ENCODE measurements around the gene ZNHIT1.
"Not testable (repeated sequence)": the region's sequence is repeated elsewhere in the genome, so short reads cannot be mapped to it uniquely, and the experiment has no call there.

The ZNHIT1 gene

DNA sequence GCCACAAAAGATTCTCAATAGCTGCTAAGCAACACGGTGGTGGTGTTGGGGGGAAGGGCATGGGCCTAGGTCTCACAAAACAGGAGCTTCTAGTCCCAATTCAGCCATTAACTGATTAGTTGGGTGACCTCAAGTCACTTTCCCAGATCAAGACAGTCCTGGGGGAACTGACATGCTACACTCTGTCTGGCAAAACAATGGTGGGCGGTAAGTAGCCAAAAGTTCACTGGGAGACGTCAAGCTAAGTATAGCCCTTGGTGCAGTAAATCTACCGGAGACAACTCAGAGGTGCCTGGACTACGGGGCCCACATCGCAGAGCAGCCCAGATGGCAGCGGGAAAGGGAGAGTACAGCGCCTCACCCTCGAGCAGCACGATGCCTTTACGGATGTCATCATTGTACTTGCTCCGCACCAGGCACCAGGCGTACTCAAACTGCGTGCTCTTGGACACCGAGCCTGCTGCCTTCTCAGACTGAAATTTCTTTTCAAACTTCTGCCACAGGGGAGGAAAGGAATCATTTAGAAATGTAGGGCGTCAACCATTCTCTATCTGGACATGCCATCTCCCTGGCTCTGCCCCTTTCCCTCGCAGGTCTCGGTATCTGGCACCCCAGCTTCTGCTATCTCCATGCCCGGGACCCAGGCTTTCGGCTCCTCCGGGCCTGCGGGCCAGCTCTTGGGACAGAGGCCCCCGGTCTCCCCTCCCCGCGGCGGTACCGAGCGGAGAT is 25.8 kb downstream of the ZNHIT1 start:
- no peak for DNase-seq

DNA sequence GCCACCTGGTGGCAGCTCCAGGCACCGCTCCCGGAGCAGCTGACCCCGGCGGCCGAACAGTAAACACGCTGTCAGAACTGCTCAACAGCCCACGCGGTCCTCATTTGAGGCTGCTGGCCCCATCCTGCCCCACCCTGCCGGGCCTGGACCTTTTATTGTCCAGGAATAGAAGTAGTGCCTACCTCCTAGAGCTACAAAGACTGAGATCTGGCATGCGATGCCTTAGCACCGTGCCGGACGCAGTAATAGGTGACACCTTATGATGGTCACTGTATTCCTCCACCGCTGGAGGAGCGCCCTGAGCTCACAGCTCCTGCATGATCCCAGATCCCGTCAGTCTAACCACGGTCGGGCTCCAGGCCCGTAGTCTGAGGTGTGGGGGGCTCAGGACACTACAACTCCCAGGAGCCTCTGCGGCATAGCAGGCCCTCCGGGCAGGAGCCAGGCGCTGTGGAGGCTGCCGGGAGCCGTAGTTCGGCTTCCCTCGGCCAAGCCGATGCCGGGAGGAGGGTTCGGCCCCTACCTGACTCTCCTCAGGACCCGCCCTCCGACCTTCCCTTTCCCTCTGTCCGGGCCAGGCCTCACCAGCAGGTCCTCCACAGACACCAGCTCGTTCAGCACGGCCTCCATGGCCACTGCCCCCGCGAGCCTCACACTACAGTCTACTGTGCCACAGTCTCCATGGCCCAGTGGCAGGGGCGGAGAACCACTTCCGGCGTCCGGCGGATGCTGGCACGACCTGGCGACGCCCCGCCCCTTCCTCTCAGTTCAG is 26.6 kb downstream of the ZNHIT1 start, which contains the start of gene FIS1:
TSS of gene FIS1 (minus strand) at position 707 of the 772 bp plus-strand sequence. CDS start at position 630, 77 bp downstream.
- peak; percentile 92 for DNase-seq

DNA sequence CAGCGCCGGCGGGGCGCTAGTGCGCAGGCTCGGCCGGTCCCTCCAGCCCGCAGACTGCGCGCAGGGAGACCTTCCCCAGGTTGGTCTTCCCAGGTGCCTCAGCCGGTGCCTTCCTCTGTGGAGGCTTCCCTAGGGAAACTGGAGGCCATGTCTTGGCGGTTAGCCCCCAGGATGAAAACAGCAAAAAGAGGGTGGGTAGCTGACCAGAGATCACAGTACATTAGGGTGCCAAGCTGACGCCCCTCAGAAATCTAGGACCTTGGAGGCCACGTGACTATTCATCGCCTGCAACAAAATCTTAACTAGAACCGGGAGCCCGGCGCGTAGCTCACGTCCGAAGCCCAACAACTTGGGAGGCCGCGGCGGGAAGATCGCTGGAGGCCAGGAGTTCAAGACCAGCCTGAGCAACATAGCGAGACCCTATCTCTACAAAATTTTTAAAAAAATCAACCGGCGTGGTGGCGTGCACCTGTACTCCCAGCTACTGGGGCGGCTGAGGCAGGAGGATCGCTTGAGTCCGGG is 27.2 kb downstream of the ZNHIT1 start:
- DNase-seq: no peak

DNA sequence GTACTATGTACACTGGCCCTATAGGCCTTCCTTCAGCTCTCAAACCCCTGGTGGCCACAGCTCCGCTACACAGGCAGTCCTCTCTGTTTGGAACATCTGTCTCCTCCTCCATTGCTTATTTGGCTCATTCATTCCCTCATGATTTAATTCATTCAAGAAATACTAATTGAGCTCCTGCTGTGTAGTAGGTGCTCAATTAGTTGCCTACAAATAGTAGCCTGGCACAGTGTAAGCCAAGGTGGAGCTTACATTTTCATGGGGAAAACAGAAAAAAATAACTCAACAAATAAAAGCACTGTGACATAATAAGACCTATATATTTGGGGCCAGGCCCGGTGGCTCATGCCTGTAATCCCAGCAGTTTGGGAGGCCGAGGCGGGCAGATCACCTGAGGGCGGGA is 30.3 kb downstream of the ZNHIT1 start:
- no peak for DNase-seq

DNA sequence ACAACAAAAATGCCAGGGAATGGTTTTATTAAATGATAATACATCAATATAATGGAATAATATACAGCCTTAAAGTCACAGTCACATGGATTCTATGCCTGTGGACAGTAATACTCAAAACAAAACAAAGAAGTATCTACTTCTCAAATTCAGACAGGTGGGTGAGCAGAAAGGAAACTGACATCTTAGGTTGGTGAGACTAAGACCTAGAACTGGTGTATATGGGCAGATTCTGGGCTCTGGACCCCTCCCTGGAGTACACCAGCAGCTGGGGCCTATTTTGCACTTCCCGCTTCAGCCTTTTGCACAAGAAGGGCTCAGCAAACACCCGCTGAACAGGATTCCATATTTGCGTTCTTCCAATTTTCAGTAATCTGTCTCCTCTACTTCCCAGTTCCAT is 32.4 kb downstream of the ZNHIT1 start:
- no peak for DNase-seq

- DNase-seq: peak; percentile 99
Measured at GRCh38 chr7:101251871-101252659, 34.1 kb downstream of the ZNHIT1 start.

- DNase-seq: not testable (repeated sequence)
Measured at GRCh38 chr7:101253199-101253598, 35.2 kb downstream of the ZNHIT1 start.

DNA sequence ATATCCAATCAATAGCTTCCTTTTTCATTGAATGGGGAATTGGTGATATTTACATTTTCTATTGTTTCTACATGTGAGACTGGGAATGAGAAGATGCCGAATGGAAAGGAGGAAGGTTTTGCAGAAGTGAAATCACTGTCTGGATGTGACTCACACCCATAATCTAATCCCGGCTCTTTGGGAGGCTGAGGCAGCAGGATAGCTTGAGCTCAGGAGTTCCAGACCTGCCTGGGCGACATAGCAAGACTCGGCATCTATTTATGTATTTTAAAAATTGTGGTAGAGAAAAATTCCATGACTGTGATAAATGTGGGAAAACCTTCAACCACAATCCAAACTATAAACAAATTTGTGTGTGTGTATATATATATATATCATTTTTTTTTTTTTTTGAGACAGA is 37.8 kb downstream of the ZNHIT1 start:
- no peak for DNase-seq

GRCh38 chr7:101258243-101258731 is 40.3 kb downstream of the ZNHIT1 start:
- no peak for DNase-seq

GRCh38 chr7:101264102-101264706 is 46.2 kb downstream of the ZNHIT1 start:
- not testable (repeated sequence) for DNase-seq

GRCh38 chr7:101265622-101266516 is 47.9 kb downstream of the ZNHIT1 start:
- DNase-seq: no peak

DNA sequence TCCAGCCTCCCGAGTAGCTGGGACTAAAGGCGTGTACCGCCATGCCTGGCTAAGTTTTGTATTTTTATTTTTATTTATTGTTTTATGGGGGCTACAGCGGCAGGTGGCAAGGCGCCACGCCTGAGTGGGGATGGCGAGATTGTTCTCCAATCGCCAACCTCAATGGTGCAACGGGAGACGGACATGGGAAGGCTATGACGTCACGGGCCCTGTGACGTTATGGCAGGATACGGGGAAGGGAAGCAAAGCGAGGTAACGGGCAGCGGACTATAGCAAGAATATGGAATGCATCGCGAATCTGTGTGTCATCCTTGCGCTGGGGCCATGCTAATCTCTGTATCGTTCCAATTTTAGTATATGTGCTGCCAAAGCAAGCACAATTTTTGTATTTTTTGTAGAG is 51.7 kb downstream of the ZNHIT1 start:
- no peak for DNase-seq

DNA sequence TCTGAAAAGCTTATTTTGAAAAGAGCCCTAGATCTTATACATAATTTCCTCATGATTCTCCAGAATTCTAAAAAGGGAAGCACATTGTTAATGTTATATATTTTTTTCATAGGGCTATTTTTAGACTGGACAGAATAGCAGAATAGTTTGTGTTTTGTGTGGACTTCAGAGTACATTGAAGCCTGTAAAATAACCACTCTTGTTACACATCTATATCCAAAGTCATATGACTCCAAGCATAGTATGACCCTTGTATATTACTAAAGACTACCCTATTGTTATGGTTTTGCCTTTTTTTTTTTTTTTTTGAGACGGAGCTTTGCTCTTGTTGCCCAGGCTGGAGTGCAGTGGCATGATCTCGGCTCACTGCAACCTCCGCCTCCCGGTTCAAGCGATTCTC is 53.1 kb downstream of the ZNHIT1 start:
- DNase-seq: no peak

GRCh38 chr7:101273206-101273605 is 55.2 kb downstream of the ZNHIT1 start:
- DNase-seq: no peak
